Transverse colon (tissue), 4 donors: ENCODE measurements around the gene C12orf56. TPM values are rescaled to one million over a fixed set of nuclear protein-coding genes. Genes with fewer than 3 reads are reported as not detected.
A peak's percentile ranks its signal among the peaks of the same experiment; 100 is the strongest.

Source experiments
- DNase-seq: peaks from one replicate; pipeline ENCODE4 v3.0.0-alpha.2; 2019
- H3K27ac ChIP-seq, 4 donors: fragments of 200-600 bp; sonication (generic); 2 replicates each; pipeline ENCODE4 v1.5.1; 2016 to 2018; ENCODE audit warnings: inconsistent platforms in 4 of 4
- H3K27me3 ChIP-seq: fragments of 200-600 bp; sonication (generic); 2 replicates; pipeline ENCODE4 v1.5.1; 2017; ENCODE audit warnings: inconsistent platforms
- H3K36me3 ChIP-seq, 4 donors: fragments of 200-600 bp; sonication (generic); 2 replicates each; pipeline ENCODE4 v1.5.1; 2017 to 2019; ENCODE audit warnings: inconsistent platforms in 4 of 4
- H3K4me1 ChIP-seq, 4 donors: fragments of 200-600 bp; sonication (generic); 2 replicates each; pipeline ENCODE4 v1.5.1; 2017 to 2020; ENCODE audit warnings: inconsistent platforms in 4 of 4
- H3K4me3 ChIP-seq, 4 donors: fragments of 200-600 bp; sonication (generic); 1 replicate in 1 of 4; 2 replicates in 3 of 4; pipeline versions ENCODE4 v1.5.1 to v1.6.1; 2017 to 2019; ENCODE audit warnings: inconsistent platforms in 4 of 4
- H3K9me3 ChIP-seq, 2 donors: fragments of 200-600 bp; sonication (generic); 2 replicates each; pipeline ENCODE4 v1.5.1; 2017 to 2019; ENCODE audit warnings: inconsistent platforms in 2 of 2
- EP300 ChIP-seq: sonication (generic); formaldehyde crosslinking; IDR thresholded peaks from one replicate; pipeline ENCODE4 v1.6.1; 2017; ENCODE audit warnings: antibody characterized with exemption, low read depth
- POLR2A ChIP-seq: fragments of 450-650 bp; IDR thresholded peaks from one replicate; pipeline ENCODE4 v1.6.1; 2016; ENCODE audit warnings: antibody characterized with exemption, mild to moderate bottlenecking, moderate library complexity
- POLR2AphosphoS5 ChIP-seq, 3 donors: sonication (generic); formaldehyde crosslinking; IDR thresholded peaks; one replicate each; pipeline ENCODE4 v1.6.1; 2016; ENCODE audit warnings: antibody characterized with exemption in 3 of 3
- WGBS, 2 donors: methylation state at CpG; one replicate each; pipeline ENCODE4 v1.1.5; 2018; ENCODE audit warnings: low coverage in 1 of 2; 5-methylcytosine and 5-hydroxymethylcytosine counted together
- in situ Hi-C, 4 donors: fragments of 200-750 bp; cut with MboI; loops; one replicate each; pipeline versions ENCODE4 v1.15.0 to v1.15.1; 2017; ENCODE audit warnings: low sequenced_read_pairs in 3 of 4, low pct_ligation_motif_present in 1 of 4, low pct_unique_long_range_greater_than_20kb in 1 of 4
- intact Hi-C: fragments of 100-400 bp; cut with DNase I; formaldehyde crosslinking; loops from one replicate; pipeline ENCODE4 v1.15.1; 2023; ENCODE audit warnings: low total_unique reads
- total RNA-seq, 4 donors: library from RNA; depleted of rRNA; stranded (reverse); fragments of >200 nt; gene quantifications; one replicate each; pipeline ENCODE4 v1.1.0, GENCODE V29; 2016
- TF ChIP-seq, protein P1 (sequence below), 5 experiments: fragments of 200-600 bp in 3 of 5; fragments of 450-650 bp in 2 of 5; sonication (generic) in 3 of 5; IDR thresholded peaks; 1 replicate in 2 of 5; 2 replicates in 3 of 5; pipeline ENCODE4 v1.5.1; 2016 to 2017; ENCODE audit warnings: antibody characterized with exemption in 5 of 5, inconsistent platforms in 3 of 5, mild to moderate bottlenecking in 2 of 5, moderate library complexity in 1 of 5

The C12orf56 gene
- total RNA-seq, 4 donors from 2014 or later = 0.32 to 0.41 TPM; not detected in 2

DNA sequence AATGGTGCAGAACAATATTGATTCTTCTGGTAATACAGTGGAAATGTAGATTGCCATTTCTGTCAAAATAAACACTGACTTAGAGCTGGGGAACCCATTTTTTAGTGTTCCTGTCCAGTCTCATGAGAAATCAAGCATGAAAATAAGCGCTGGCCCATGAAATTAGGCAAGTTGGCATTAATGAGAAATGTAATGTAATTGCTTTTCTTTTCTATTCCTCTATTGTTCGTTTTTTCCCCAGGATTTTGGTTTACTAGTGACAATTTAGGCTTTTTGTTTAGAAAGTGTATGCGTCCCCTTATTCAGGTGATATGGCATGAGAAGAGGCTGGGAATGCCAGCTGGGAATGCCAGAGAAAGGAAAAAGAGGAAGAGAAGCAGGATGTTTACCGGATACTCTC is 104.0 kb downstream of the C12orf56 start:
- Histone ChIP-seq H3K27ac (no peak overlapping the region), H3K36me3 (no peaks in the 10 kb centered on the region), H3K4me1 (no peaks in the 10 kb centered on the region), H3K27me3 (no peaks in the 10 kb centered on the region), H3K4me3 (no peak overlapping the region), H3K9me3 (no peaks in the 10 kb centered on the region)
- no peak for DNase-seq
- in situ Hi-C loops (no loop called here), intact Hi-C loops (no loop called here)
- 57 to 83% methylated on average over 4 of the region's 4 CpGs for WGBS, 2 donors
- TF ChIP-seq POLR2A (no peak), POLR2AphosphoS5 (IDR thresholded peaks at IDR 0.05) (no peak), EP300 (no peak)
- TF ChIP-seq, protein P1, sequence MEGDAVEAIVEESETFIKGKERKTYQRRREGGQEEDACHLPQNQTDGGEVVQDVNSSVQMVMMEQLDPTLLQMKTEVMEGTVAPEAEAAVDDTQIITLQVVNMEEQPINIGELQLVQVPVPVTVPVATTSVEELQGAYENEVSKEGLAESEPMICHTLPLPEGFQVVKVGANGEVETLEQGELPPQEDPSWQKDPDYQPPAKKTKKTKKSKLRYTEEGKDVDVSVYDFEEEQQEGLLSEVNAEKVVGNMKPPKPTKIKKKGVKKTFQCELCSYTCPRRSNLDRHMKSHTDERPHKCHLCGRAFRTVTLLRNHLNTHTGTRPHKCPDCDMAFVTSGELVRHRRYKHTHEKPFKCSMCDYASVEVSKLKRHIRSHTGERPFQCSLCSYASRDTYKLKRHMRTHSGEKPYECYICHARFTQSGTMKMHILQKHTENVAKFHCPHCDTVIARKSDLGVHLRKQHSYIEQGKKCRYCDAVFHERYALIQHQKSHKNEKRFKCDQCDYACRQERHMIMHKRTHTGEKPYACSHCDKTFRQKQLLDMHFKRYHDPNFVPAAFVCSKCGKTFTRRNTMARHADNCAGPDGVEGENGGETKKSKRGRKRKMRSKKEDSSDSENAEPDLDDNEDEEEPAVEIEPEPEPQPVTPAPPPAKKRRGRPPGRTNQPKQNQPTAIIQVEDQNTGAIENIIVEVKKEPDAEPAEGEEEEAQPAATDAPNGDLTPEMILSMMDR (IDR thresholded peaks at IDR 0.05) = no peak

DNA sequence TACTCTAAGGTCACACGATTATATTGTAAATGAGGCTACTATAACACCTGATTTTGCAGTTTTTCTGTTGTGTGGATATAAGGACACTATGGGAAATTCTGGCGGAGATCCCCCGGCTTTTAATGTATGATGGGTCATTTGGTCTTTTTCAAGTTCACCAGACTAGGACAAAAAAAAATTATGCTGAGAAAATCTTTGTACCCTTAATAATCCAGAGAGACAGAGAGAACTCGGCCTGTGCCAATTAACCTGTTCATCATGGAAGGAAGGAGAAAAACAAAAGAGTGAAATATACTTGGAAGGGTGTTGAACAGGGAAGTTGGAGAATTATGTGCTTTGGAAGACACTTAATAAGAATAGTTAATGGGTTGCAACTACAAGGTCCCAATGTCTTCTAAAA is 106.3 kb downstream of the C12orf56 start:
- H3K4me1 ChIP-seq = no peaks in the 10 kb centered on the region
- no peak for TF ChIP-seq POLR2A
- TF ChIP-seq POLR2AphosphoS5 (IDR thresholded peaks at IDR 0.05) = no peak
- TF ChIP-seq EP300 = no peak
- TF ChIP-seq, protein P1 (IDR thresholded peaks at IDR 0.05) = no peak
- no peak for DNase-seq
- H3K36me3 ChIP-seq = no peaks in the 10 kb centered on the region
- no peaks in the 10 kb centered on the region for H3K27me3 ChIP-seq
- intact Hi-C loops (no loop called here), in situ Hi-C loops (no loop called here)
- H3K4me3 ChIP-seq = no peak overlapping the region
- H3K9me3 ChIP-seq = no peaks in the 10 kb centered on the region
- no peak overlapping the region for H3K27ac ChIP-seq
- WGBS, 2 donors = 88 to 93% methylated on average over 3 to 4 of the region's 4 CpGs

DNA sequence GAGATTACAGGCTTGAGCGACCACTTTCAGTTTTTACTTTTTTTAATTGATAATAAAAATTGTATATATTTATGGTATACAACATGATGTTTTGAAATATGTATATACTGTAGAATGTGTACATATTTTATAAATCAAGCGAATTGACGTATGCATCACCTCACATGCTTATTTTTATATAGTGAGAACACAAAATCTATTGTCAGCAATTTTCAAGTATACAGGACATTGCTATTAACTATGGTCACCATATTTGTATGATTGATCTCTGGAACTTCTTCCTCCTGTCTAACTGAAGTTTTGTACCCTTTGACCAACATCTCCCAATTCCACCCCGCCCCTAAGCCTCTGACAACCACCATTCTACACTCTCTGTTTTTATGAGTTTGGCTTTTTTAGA is 112.1 kb downstream of the C12orf56 start:
- Histone ChIP-seq H3K36me3 (no peaks in the 10 kb centered on the region), H3K27me3 (no peaks in the 10 kb centered on the region), H3K27ac (no peak overlapping the region), H3K4me3 (no peak overlapping the region), H3K4me1 (no peaks in the 10 kb centered on the region), H3K9me3 (no peaks in the 10 kb centered on the region)
- intact Hi-C loops (no loop called here), in situ Hi-C loops (no loop called here)
- 80 to 91% methylated on average over 4 of the region's 4 CpGs for WGBS, 2 donors
- DNase-seq = no peak
- no peak for TF ChIP-seq POLR2AphosphoS5 (IDR thresholded peaks at IDR 0.05)
- no peak for TF ChIP-seq POLR2A
- TF ChIP-seq, protein P1 (IDR thresholded peaks at IDR 0.05) = no peak
- TF ChIP-seq EP300 = no peak

DNA sequence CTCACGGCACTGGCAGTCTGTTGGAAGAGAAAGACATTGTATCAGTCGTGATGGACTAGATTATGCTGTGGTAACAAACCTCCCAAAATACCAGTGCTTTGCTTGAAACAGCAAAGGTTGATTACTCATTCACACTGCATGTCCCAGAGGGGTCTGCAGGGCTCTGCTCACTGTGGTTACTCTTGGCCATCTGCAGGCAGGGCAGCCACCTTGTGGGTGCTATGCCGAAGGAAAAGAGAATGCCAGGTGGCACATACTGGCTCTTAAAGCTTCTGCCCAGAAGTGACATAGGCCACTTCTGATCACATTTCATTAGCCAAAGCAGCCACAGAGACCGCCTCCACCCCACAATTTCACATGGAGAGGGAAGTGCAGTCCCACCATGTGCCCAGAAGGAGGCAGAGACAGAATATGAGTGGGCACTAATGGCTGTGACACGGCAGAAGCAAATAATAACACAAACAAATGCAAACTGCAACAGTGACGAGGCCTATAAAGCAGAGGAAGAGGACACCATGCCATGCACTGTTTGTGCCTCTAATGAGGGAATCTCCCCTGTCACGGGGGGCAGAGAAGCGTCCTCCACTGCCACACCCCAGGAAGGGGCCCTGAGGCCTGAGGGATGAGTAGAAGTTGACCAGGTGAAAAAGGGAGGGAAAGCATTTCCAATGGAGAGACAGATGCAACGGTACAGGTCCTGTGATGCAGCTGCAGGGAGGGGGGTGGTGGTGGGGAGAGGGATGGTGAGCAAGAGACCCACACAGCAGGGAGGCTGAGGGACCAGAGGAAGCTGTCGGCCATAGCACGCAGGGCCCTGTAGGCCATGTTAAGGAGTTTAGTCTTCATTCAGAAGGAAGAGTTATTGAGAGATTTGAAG is 116.8 kb downstream of the C12orf56 start:
- H3K4me1 ChIP-seq = no peaks in the 10 kb centered on the region
- H3K27ac ChIP-seq = no peak overlapping the region
- DNase-seq = peak; percentile 8
- no peak overlapping the region for H3K4me3 ChIP-seq
- H3K9me3 ChIP-seq = no peaks in the 10 kb centered on the region
- no peak for TF ChIP-seq EP300
- TF ChIP-seq, protein P1 (IDR thresholded peaks at IDR 0.05) = peak in 1 of 5 experiments; percentile 8
- in situ Hi-C loops = no loop called here
- WGBS, 2 donors = 65 to 82% methylated on average over 8 to 11 of the region's 11 CpGs
- H3K36me3 ChIP-seq = no peaks in the 10 kb centered on the region
- H3K27me3 ChIP-seq = no peaks in the 10 kb centered on the region
- intact Hi-C loops = no loop called here
